Choroid plexus epithelial cell (primary cell): ENCODE measurements around the gene SCO1.

Source experiments
- DNase-seq: peaks from one replicate; pipeline ENCODE4 v3.0.0-alpha.2; 2010; ENCODE audit warnings: low read depth
- H3K4me3 ChIP-seq: 2 replicates; pipeline ENCODE4 v1.5.1; 2011; ENCODE audit warnings: low read depth, mild to moderate bottlenecking, control low read depth, low read length, moderate library complexity
- CTCF ChIP-seq: conservative IDR thresholded peaks from 2 replicates; pipeline ENCODE4 v1.5.1; 2011; ENCODE audit warnings: low read depth, mild to moderate bottlenecking, control low read depth, inconsistent platforms, low read length, moderate library complexity

SCO1 gene

GRCh38 chr17:10724546-10725195 is 27.3 kb upstream of the SCO1 start:
- no peak for DNase-seq
- no peak overlapping the region for H3K4me3 ChIP-seq
- no peak for TF ChIP-seq CTCF

GRCh38 chr17:10718547-10718946 is 21.2 kb upstream of the SCO1 start:
- DNase-seq: no peak
- no peak overlapping the region for H3K4me3 ChIP-seq
- no peak for TF ChIP-seq CTCF

GRCh38 chr17:10716218-10716617 is 18.9 kb upstream of the SCO1 start:
- no peak for TF ChIP-seq CTCF
- no peak for DNase-seq
- no peak overlapping the region for H3K4me3 ChIP-seq

GRCh38 chr17:10713318-10713717 is 16.0 kb upstream of the SCO1 start:
- H3K4me3 ChIP-seq: no peak overlapping the region
- peak; percentile 31 for DNase-seq
- TF ChIP-seq CTCF: no peak

DNA sequence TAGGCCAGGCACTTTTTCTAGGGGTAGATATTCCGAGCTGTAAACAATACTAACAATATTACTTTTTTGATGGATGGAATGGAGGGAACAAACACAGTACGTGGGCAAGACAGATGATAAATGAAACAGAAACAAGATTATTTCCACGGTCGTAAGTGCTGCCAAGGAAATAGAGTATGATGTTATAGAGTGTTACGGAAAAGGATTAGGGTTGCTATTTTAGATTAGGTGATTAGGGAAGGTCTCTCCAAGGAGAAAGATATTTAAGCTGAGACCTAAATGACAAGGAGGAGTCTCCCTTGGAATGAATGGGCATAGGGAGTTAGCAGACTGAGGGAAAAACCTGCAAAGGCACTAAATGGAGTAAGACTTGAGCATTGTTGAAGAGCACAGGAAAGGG is 8.4 kb upstream of the SCO1 start:
- DNase-seq: no peak
- TF ChIP-seq CTCF: no peak
- no peak overlapping the region for H3K4me3 ChIP-seq

GRCh38 chr17:10702574-10702973 is 5.2 kb upstream of the SCO1 start:
- no peak overlapping the region for H3K4me3 ChIP-seq
- DNase-seq: peak; percentile 94
- no peak for TF ChIP-seq CTCF

- peak; percentile 91 for DNase-seq
- H3K4me3 ChIP-seq: no peak overlapping the region
- no peak for TF ChIP-seq CTCF
Measured at GRCh38 chr17:10699856-10700255, 2.5 kb upstream of the SCO1 start.
